ENCODE data around the gene COL23A1. TPM values are rescaled to one million over a fixed set of nuclear protein-coding genes. Genes with fewer than 3 reads are reported as not detected.
"Not testable (repeated sequence)": the region's sequence is repeated elsewhere in the genome, so short reads cannot be mapped to it uniquely, and the experiment has no call there.

The COL23A1 gene
- polyA plus RNA-seq, 1 donor (not counting 4 experiments of a cell fraction or from before 2014, with no cell fraction given): not detected

DNA sequence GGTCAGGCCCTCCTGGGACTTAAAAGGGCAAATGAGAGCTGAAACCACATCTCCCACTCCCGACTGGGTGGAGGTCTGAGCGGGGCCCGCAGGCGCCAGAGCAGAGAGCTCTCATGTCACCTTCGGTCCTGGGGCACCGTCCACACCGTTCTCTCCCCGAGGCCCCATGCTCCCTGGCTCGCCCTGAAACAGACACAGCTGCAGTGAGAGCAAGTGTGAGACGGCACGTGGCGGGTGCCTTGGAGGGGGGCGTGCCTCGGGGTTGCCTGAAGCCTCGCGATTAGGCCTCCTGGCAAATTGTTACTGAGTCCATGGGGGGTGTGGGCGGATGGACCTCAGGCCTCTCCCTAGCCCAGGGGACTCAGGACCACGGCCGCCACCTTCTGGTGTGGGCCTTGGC, 333.4 kb downstream of the COL23A1 start:
- Histone ChIP-seq H3K4me2 (ENCODE audit: control insufficient read depth, extremely low read depth, insufficient read depth, low read depth, low read length) (no peak overlapping the region), H3K79me2 (ENCODE audit: control insufficient read depth, insufficient read depth, low read length) (no peaks in the 10 kb centered on the region), H3K9me1 (ENCODE audit: control insufficient read depth, extremely low read depth, insufficient read depth, low read length) (no peaks in the 10 kb centered on the region), H3K27me3 (ENCODE audit: control insufficient read depth, extremely low read depth, insufficient read depth, low read length) (peaks cover 8% of the 10 kb centered on the region), H3K9ac (ENCODE audit: control insufficient read depth, extremely low read depth, insufficient read depth, low read length) (no peak overlapping the region), H3K36me3 (ENCODE audit: control insufficient read depth in 2 of 2, extremely low read depth in 1 of 2, insufficient read depth in 2 of 2, low read length in 2 of 2) (no peaks in the 10 kb centered on the region), H2AFZ (ENCODE audit: control insufficient read depth, low read length) (no peak overlapping the region), H3K9me3 (ENCODE audit: control insufficient read depth, low read depth, low read length) (no peaks in the 10 kb centered on the region), H3K4me1 (ENCODE audit: control insufficient read depth, extremely low read depth, insufficient read depth, low read length) (no peaks in the 10 kb centered on the region), H4K20me1 (ENCODE audit: control insufficient read depth, extremely low read depth, insufficient read depth, low read length) (no peaks in the 10 kb centered on the region), H3K27ac (ENCODE audit: control insufficient read depth, insufficient read depth, low read length) (no peak overlapping the region), H3K4me3 (ENCODE audit: control insufficient read depth in 2 of 3, extremely low read depth in 1 of 3, insufficient read depth in 2 of 3, low read depth in 1 of 3, low read length in 3 of 3) (no peak overlapping the region)
- TF ChIP-seq, protein P1, sequence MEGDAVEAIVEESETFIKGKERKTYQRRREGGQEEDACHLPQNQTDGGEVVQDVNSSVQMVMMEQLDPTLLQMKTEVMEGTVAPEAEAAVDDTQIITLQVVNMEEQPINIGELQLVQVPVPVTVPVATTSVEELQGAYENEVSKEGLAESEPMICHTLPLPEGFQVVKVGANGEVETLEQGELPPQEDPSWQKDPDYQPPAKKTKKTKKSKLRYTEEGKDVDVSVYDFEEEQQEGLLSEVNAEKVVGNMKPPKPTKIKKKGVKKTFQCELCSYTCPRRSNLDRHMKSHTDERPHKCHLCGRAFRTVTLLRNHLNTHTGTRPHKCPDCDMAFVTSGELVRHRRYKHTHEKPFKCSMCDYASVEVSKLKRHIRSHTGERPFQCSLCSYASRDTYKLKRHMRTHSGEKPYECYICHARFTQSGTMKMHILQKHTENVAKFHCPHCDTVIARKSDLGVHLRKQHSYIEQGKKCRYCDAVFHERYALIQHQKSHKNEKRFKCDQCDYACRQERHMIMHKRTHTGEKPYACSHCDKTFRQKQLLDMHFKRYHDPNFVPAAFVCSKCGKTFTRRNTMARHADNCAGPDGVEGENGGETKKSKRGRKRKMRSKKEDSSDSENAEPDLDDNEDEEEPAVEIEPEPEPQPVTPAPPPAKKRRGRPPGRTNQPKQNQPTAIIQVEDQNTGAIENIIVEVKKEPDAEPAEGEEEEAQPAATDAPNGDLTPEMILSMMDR (optimal IDR thresholded peaks at IDR 0.05 in 1 of 3, IDR thresholded peaks at IDR 0.05 in 1 of 3, conservative IDR thresholded peaks at IDR 0.05 in 1 of 3; ENCODE audit: extremely low read depth in 1 of 3, insufficient read depth in 2 of 3, low read length in 3 of 3): no peak
- TF ChIP-seq EZH2 (IDR thresholded peaks at IDR 0.05; ENCODE audit: low read length): no peak
- no peak for FAIRE-seq
- no peak for DNase-seq (ENCODE audit: low read depth, low spot score)
- dilution Hi-C loops (cut with MboI; ENCODE audit: extremely low pct_ligation_motif_present, low sequenced_read_pairs): no loop called here

DNA sequence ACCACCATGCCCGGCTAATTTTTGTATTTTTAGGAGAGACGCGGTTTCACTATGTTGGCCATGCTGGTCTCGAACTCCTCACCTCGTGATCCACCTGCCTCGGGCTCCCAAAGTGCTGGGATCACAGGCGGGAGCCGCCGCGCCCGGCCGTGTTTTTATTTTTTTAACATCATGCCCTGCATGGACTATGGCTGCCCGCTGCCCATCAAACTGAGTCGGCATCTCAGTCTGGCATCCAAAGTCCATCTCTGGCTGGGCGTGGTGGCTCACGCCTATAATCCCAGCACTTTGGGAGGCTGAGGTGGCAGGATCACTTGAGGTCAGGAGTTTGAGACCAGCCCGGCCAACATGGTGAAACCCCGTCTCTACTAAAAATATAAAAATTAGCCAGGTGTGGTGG, 336.6 kb downstream of the COL23A1 start:
- H3K27ac ChIP-seq (ENCODE audit: control insufficient read depth, insufficient read depth, low read length); DNase-seq (ENCODE audit: low read depth, low spot score); H3K9me1 ChIP-seq (ENCODE audit: control insufficient read depth, extremely low read depth, insufficient read depth, low read length); H3K4me3 ChIP-seq (ENCODE audit: control insufficient read depth in 2 of 3, extremely low read depth in 1 of 3, insufficient read depth in 2 of 3, low read depth in 1 of 3, low read length in 3 of 3); H3K27me3 ChIP-seq (ENCODE audit: control insufficient read depth, extremely low read depth, insufficient read depth, low read length); H3K36me3 ChIP-seq (ENCODE audit: control insufficient read depth in 2 of 2, extremely low read depth in 1 of 2, insufficient read depth in 2 of 2, low read length in 2 of 2); dilution Hi-C loops (cut with MboI; ENCODE audit: extremely low pct_ligation_motif_present, low sequenced_read_pairs); FAIRE-seq; H4K20me1 ChIP-seq (ENCODE audit: control insufficient read depth, extremely low read depth, insufficient read depth, low read length); H2AFZ ChIP-seq (ENCODE audit: control insufficient read depth, low read length); H3K4me2 ChIP-seq (ENCODE audit: control insufficient read depth, extremely low read depth, insufficient read depth, low read depth, low read length); H3K4me1 ChIP-seq (ENCODE audit: control insufficient read depth, extremely low read depth, insufficient read depth, low read length); H3K79me2 ChIP-seq (ENCODE audit: control insufficient read depth, insufficient read depth, low read length); H3K9me3 ChIP-seq (ENCODE audit: control insufficient read depth, low read depth, low read length); H3K9ac ChIP-seq (ENCODE audit: control insufficient read depth, extremely low read depth, insufficient read depth, low read length): not testable (repeated sequence)

DNA sequence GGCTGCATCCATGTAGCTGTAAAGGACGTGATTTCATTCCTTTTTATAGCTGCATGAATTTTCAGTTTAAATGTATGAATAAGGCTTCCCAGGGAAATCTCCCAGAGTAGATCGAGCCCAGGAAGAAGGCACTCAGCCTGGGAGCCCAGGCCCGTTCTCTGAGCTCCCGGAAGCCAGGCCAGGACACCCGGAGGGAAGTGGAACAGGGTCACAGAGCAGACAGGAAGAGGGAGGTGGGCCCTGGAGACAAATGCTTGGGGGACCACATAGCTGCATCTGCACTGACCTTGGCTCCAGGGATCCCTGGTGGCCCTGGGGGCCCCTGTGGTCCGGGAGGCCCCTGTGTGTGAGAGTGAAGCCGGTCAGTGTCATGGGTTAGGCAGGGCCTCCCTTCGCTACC, 337.9 kb downstream of the COL23A1 start:
- Histone ChIP-seq H3K4me1 (ENCODE audit: control insufficient read depth, extremely low read depth, insufficient read depth, low read length) (peaks cover 4% of the 10 kb centered on the region), H2AFZ (ENCODE audit: control insufficient read depth, low read length) (no peak overlapping the region), H3K9me3 (ENCODE audit: control insufficient read depth, low read depth, low read length) (no peaks in the 10 kb centered on the region), H3K9me1 (ENCODE audit: control insufficient read depth, extremely low read depth, insufficient read depth, low read length) (no peaks in the 10 kb centered on the region), H3K9ac (ENCODE audit: control insufficient read depth, extremely low read depth, insufficient read depth, low read length) (no peak overlapping the region), H4K20me1 (ENCODE audit: control insufficient read depth, extremely low read depth, insufficient read depth, low read length) (peaks cover 2% of the 10 kb centered on the region), H3K27me3 (ENCODE audit: control insufficient read depth, extremely low read depth, insufficient read depth, low read length) (peaks cover 9% of the 10 kb centered on the region), H3K4me3 (ENCODE audit: control insufficient read depth in 2 of 3, extremely low read depth in 1 of 3, insufficient read depth in 2 of 3, low read depth in 1 of 3, low read length in 3 of 3) (no peak overlapping the region), H3K4me2 (ENCODE audit: control insufficient read depth, extremely low read depth, insufficient read depth, low read depth, low read length) (no peak overlapping the region), H3K27ac (ENCODE audit: control insufficient read depth, insufficient read depth, low read length) (no peak overlapping the region), H3K79me2 (ENCODE audit: control insufficient read depth, insufficient read depth, low read length) (no peaks in the 10 kb centered on the region), H3K36me3 (ENCODE audit: control insufficient read depth in 2 of 2, extremely low read depth in 1 of 2, insufficient read depth in 2 of 2, low read length in 2 of 2) (no peaks in the 10 kb centered on the region)
- TF ChIP-seq, protein P1 (optimal IDR thresholded peaks at IDR 0.05 in 1 of 3, IDR thresholded peaks at IDR 0.05 in 1 of 3, conservative IDR thresholded peaks at IDR 0.05 in 1 of 3; ENCODE audit: extremely low read depth in 1 of 3, insufficient read depth in 2 of 3, low read length in 3 of 3): no peak
- TF ChIP-seq EZH2 (IDR thresholded peaks at IDR 0.05; ENCODE audit: low read length): no peak
- dilution Hi-C loops (cut with MboI; ENCODE audit: extremely low pct_ligation_motif_present, low sequenced_read_pairs): no loop called here
- DNase-seq (ENCODE audit: low read depth, low spot score) (no peak), FAIRE-seq (no peak)
